ENCODE data around the gene PLOD1.

PLOD1 gene

GRCh38 chr1:11934302-11935056 is at the start of gene PLOD1:
Gene PLOD1 (plus strand): TSS chr1:11934717. CDS start chr1:11934780, 63 bp downstream.
- TF ChIP-seq MAX (IDR thresholded peaks at IDR 0.05; ENCODE audit: low read depth, low read length) (peak; percentile 36; the same call in 1 of the 2 replicates), POLR2A (IDR thresholded peaks at IDR 0.05; ENCODE audit: extremely low read depth, insufficient read length) (peak; percentile 62), CTCF (IDR thresholded peaks at IDR 0.05; ENCODE audit: low read depth, low read length) (no peak), MYC (IDR thresholded peaks at IDR 0.05; ENCODE audit: low read depth, low read length) (peak; percentile 73)
- H3K4me3 ChIP-seq (ENCODE audit: low read depth, low read length), result peak within 1 kb of the TSS; percentile 67
- peak; percentile 92 for DNase-seq (ENCODE audit: low read depth)

- DNase-seq (ENCODE audit: low read depth), result no peak
- TF ChIP-seq CTCF (IDR thresholded peaks at IDR 0.05; ENCODE audit: low read depth, low read length), result no peak
- TF ChIP-seq MYC (IDR thresholded peaks at IDR 0.05; ENCODE audit: low read depth, low read length), result no peak
- TF ChIP-seq POLR2A (IDR thresholded peaks at IDR 0.05; ENCODE audit: extremely low read depth, insufficient read length), result no peak
- no peak for TF ChIP-seq MAX (IDR thresholded peaks at IDR 0.05; ENCODE audit: low read depth, low read length)
- no peak overlapping the region for H3K4me3 ChIP-seq (ENCODE audit: low read depth, low read length)
These were observed 48.6 kb upstream of the PLOD1 start for GRCh38 chr1:11885916-11886315.

GRCh38 chr1:11886986-11887665 is 47.4 kb upstream of the PLOD1 start:
- no peak for TF ChIP-seq MAX (IDR thresholded peaks at IDR 0.05; ENCODE audit: low read depth, low read length)
- TF ChIP-seq MYC (IDR thresholded peaks at IDR 0.05; ENCODE audit: low read depth, low read length), result no peak
- no peak for TF ChIP-seq POLR2A (IDR thresholded peaks at IDR 0.05; ENCODE audit: extremely low read depth, insufficient read length)
- DNase-seq (ENCODE audit: low read depth), result no peak
- H3K4me3 ChIP-seq (ENCODE audit: low read depth, low read length), result no peak overlapping the region

- TF ChIP-seq MYC (IDR thresholded peaks at IDR 0.05; ENCODE audit: low read depth, low read length) (no peak), CTCF (IDR thresholded peaks at IDR 0.05; ENCODE audit: low read depth, low read length) (no peak), POLR2A (IDR thresholded peaks at IDR 0.05; ENCODE audit: extremely low read depth, insufficient read length) (no peak), MAX (IDR thresholded peaks at IDR 0.05; ENCODE audit: low read depth, low read length) (no peak)
- DNase-seq (ENCODE audit: low read depth), result no peak
- H3K4me3 ChIP-seq (ENCODE audit: low read depth, low read length), result no peak overlapping the region
These were observed 46.9 kb upstream of the PLOD1 start for GRCh38 chr1:11887666-11888007.

GRCh38 chr1:11888206-11888876 is 46.2 kb upstream of the PLOD1 start:
- TF ChIP-seq CTCF (IDR thresholded peaks at IDR 0.05; ENCODE audit: low read depth, low read length) (no peak), POLR2A (IDR thresholded peaks at IDR 0.05; ENCODE audit: extremely low read depth, insufficient read length) (no peak), MAX (IDR thresholded peaks at IDR 0.05; ENCODE audit: low read depth, low read length) (no peak), MYC (IDR thresholded peaks at IDR 0.05; ENCODE audit: low read depth, low read length) (no peak)

GRCh38 chr1:11888877-11889208 is 45.7 kb upstream of the PLOD1 start:
- TF ChIP-seq CTCF (IDR thresholded peaks at IDR 0.05; ENCODE audit: low read depth, low read length), result no peak
- TF ChIP-seq POLR2A (IDR thresholded peaks at IDR 0.05; ENCODE audit: extremely low read depth, insufficient read length), result no peak
- no peak for TF ChIP-seq MYC (IDR thresholded peaks at IDR 0.05; ENCODE audit: low read depth, low read length)
- no peak for TF ChIP-seq MAX (IDR thresholded peaks at IDR 0.05; ENCODE audit: low read depth, low read length)
- H3K4me3 ChIP-seq (ENCODE audit: low read depth, low read length), result no peak overlapping the region
- no peak for DNase-seq (ENCODE audit: low read depth)

More at GRCh38 chr1:11888206-11888876, 46.2 kb upstream of the PLOD1 start:
- DNase-seq (ENCODE audit: low read depth), result no peak
- H3K4me3 ChIP-seq (ENCODE audit: low read depth, low read length), result no peak overlapping the region
